HG03025 (cell line): ENCODE measurements around the gene LIN7A.

Experiments used
- ATAC-seq: cut with Tn5 transposase; IDR thresholded peaks from one replicate; pipeline ENCODE4 v1.9.1; 2021; ENCODE audit warnings: mild to moderate bottlenecking, moderate library complexity; ENCODE audit not compliant: unreplicated experiment, low FRiP score

LIN7A gene

DNA sequence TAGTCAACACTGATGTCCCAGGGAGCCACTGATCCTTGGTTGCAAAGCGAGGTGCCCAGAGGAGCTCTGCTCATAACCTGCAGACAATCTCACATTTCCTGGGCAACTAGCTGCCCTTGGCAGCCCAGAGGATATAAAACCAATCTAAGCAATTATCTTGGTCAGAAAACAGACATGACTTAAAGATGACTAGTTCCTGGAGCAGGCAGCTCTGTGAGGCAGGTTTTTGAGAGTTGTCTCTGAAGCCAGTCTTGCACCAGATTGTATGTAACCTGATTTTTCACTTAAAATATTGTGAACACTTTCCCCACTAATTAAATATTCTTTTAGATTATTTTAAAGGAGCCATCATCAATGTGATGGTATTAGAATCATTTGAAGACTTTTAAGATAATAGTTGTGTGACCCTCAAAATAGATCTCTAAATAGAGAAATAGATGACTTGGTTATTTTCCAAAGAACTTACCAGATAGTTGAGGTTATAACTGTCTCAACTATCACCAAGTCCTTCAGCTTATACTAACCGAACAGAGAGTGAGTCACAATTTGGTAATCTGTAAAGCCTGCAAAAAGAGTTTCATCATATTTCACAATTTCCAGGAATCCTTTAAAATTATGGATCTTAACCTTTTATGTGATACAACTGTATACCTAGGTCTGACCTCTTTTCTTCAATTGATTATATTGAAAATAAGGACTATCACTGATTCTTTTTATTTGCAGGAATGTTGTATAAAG is 75.9 kb downstream of the LIN7A start:
- no peak for ATAC-seq

DNA sequence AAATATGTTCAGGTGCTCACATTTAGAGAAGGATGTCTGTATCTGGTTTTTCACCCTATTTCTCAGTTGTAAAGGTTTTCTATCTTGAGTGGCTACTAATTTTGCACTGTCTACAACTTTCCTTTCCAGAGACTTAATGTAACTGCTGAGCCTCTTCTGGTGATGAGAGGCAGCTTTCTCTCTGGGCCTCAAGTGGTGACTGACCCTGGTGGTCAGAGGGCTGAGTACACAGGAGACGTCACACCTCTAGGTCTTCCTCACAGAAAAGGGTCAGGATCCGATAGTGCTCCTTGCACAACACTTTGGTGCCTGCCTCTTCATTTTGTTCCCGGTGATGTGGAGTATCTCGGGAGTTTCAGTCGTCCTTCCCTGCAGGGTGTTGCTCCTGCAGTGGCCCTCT is 76.8 kb downstream of the LIN7A start:
- ATAC-seq, result no peak

DNA sequence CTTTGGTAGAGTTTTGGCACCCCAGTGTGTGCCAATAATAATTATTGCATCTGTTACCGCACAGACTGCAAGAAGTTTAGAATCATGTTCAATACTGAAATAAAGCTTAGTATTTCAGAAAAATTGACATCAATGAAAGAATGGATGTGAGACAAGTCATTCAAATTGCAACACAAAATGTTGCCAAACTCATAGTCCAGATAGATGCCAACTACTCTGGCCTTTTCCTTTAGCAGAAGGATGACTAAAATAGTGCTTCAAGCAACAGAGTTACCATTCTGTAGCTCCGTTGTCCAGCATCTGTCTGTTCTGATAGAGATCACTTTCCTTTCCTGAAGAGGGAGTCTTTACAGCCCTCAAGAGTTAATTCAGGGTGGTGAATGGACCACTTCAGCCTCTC is 77.5 kb downstream of the LIN7A start:
- no peak for ATAC-seq

DNA sequence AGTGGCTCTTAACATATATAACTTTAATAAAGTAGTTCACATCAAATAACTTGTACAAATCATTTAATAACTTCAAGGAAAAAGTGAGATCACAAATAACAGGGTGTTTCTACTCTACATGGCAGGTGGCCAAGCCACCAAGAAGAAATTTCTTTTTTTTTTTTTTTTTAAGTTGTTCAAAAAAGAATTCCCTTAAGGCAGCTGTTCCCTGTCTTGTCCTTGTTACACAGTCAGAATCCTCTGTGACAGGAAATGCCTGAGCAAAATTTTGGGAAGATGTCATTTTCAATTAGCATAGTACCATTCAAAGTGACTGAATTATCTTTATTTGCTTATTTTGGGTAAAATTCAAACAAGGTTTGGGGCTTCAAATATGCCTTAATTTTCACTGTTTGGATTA is 79.4 kb downstream of the LIN7A start:
- ATAC-seq, result no peak

- no peak for ATAC-seq
These were observed 80.4 kb downstream of the LIN7A start for GRCh38 chr12:80857311-80857710.

DNA sequence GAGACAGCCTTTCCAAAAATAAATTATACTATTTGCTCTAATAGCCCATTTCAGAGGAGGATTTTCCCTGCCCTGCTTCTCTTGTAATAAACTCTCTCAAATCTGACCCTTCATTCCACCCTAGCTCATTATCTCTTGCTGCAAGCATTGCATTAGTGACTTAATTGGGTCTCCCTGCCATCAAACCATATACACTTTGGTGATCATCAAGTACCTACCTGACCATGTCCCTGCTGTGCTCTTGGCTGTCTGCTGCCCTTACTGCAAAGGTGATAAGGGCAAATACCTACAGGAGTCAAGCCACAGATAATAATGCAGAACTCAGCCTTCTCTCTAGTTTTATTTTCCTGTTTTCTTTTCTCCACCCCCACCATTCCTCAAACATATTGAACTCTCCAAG is 88.4 kb downstream of the LIN7A start:
- no peak for ATAC-seq

DNA sequence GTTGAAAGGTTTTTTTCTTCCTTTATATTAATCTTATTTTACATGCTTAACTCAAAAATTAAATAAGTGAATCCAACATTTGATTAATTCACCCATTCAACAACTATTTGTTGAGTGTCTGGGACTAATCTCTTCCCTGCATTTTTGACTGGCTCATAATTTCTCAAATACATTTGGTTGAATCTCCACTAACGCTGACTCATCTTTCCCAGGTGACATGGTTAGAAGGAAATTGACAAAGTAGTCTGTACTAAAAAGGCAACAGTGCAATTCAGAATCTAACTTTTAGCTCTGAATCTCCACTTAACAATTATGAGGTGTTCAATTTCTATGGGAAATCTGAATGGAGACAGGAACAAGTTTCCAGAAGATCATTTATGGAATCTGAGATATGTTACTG is 88.9 kb downstream of the LIN7A start:
- ATAC-seq, result no peak

- no peak for ATAC-seq
These were observed 90.2 kb downstream of the LIN7A start for GRCh38 chr12:80847575-80847974.

- ATAC-seq, result no peak
These were observed 90.8 kb downstream of the LIN7A start for GRCh38 chr12:80846952-80847351.

- ATAC-seq, result no peak
These were observed 92.1 kb downstream of the LIN7A start for GRCh38 chr12:80845639-80846038.

DNA sequence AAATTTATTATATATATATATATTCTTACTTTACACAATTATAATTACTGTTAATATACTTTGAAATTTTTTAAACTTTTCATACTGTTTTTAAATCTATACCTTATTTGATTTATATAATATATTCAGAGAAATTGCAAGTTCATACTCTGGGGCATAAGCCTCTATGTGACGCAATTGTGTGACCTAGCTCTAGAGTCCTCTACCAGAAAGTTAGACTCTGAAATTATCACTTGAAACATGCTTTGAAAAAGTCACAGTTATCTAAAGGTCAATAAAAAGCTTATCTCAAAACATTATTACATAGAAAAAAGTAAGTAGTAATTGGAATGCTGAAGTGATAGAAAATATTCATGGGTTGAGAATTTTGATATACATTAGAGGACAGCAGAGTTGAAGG is 93.8 kb downstream of the LIN7A start:
- no peak for ATAC-seq

GRCh38 chr12:80838708-80839107 is 99.0 kb downstream of the LIN7A start:
- ATAC-seq, result no peak

DNA sequence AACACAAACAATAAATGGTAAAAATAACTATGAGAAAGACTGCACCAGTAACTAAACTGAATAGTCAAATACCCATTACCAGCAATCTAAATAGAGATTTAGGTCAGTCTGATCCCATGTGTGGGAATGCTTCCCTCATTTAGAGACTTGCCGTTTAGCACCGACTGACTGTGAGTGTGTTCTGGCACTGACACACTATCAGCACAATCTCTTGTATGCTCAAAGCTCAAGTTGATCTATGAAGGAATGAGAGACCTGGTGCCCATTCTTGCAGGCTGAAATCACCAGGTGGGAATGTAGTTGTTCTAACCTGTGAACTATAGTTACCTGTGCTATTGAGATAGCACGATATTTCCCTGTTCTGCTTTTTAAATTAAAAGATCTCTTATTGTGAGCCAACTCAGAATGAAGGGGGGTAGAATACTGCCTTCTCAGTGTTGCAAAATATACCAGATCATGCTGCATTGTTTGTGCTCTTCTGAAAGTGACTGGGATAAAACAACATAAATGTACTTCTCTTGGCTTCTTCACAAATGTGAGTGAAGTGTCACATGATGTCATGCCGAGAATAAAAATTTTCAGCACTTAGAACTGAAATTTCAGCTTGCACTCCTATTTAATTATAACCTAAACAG is 99.6 kb downstream of the LIN7A start:
- ATAC-seq, result no peak

- no peak for ATAC-seq
These were observed 100.3 kb downstream of the LIN7A start for GRCh38 chr12:80837342-80837978.

DNA sequence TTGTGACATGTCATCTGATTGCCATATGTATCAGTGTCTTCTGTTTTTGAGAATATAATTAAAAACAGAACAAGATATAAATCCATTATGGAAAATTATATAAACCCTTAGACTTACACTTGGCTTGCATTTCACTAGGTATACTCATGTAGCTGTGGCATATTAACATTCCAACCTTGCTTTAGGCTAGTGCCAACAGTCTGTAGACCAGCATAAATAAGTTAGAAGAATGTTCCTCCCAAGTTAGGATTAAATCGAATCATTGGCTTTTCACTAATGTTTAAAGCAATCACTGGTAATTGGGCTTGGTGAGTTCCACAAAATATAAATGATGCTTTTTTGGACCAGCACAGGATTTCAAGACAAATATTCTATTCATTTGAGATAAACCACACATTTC is 103.0 kb downstream of the LIN7A start:
- ATAC-seq, result no peak

GRCh38 chr12:80830533-80831088 is 107.1 kb downstream of the LIN7A start:
- no peak for ATAC-seq

DNA sequence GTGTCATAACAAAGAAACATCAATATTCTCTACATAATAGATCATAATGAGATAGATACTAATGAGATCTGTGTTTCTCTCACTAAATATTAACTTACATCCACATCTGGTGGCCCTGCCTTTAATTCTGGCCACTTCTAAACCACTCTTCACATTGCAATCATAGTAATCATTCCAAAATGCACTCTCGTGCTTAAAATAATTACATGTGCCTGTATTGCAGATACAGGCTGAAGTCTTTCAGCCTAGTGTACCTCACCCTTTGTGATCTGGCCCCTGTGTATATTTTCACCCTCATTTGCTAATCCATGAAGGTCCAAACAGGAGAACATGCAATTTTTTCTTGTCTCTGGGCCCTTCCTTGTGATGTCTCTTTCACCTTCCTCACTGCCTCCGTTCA is 108.0 kb downstream of the LIN7A start:
- no peak for ATAC-seq

GRCh38 chr12:80825506-80825905 is 112.2 kb downstream of the LIN7A start:
- no peak for ATAC-seq

- no peak for ATAC-seq
These were observed 114.3 kb downstream of the LIN7A start for GRCh38 chr12:80823393-80823792.

DNA sequence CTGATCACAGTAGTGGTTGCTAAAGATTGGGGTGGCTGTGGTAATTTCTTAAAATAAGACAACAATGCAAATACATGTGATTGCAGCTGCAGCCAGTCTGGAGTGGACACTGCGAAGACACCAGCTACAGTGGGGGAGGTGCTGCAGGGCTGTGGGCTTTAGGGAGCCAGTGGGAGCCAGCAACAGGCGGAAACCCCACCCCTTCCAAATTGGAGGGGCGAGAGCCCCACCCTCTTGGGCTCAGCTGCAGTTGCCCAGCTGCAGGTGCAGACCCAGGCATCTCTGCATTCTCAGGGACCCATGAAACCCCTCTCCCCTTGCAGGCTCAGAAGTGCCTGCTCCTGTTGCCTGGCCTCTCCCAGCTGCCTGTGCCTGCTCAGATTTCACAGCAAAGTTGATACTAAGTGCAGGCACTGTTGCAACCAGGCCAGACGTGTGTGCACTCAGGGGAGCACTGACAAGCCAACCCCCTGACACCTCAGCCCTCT is 116.2 kb downstream of the LIN7A start:
- no peak for ATAC-seq

DNA sequence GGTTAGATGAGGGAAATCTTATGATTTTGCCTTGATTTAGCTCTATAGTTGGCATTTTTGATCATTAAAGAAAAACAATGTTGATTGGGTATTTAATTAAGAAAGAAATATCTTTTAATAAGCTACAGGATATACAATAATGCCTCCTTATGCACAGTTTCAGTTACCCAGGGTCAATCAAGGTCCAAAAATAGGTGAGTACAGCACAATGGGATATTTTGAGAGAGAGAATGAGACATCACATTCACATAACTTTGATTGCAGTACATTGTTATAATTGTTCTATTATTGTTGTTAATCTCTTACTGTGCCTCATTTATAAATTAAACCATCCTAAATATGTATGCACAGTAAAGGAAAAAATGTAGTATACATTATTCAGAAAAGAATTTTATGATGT is 118.9 kb downstream of the LIN7A start:
- no peak for ATAC-seq
